Sigmoid colon (tissue), 4 donors: Measurements from ENCODE around the gene PCGF6.

Source experiments
- EP300 ChIP-seq, 4 donors: sonication (generic); formaldehyde crosslinking; IDR thresholded peaks; one replicate each; pipeline ENCODE4 v1.6.1; 2017; ENCODE audit warnings: antibody characterized with exemption in 4 of 4
- POLR2A ChIP-seq, 2 donors: fragments of 450-650 bp; IDR thresholded peaks; one replicate each; pipeline ENCODE4 v1.6.1; 2016; ENCODE audit warnings: antibody characterized with exemption in 2 of 2, mild to moderate bottlenecking in 2 of 2, moderate library complexity in 2 of 2
- TF ChIP-seq, protein P1 (sequence below), 4 experiments: fragments of 450-650 bp in 3 of 4; fragments of 200-600 bp in 1 of 4; IDR thresholded peaks; one replicate each; pipeline ENCODE4 v1.5.1; 2016 to 2019; ENCODE audit warnings: antibody characterized with exemption in 4 of 4, mild to moderate bottlenecking in 3 of 4, moderate library complexity in 2 of 4

DNA sequence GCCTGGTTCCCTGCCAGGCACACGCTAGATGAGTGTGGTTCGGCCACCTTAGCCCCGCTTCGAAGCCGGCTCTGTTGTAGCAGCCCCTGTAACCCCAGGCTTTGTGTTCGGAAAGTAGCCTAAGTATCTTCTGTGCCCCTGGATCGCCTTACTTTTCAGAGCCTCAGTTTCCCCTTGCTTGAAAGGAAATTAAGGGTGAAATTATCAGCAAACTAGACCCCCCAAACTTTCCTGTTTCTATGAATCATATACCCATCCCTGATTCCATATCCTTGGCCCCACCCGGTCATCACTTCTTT lies 45.8 kb upstream of the PCGF6 start:
- TF ChIP-seq, protein P1, sequence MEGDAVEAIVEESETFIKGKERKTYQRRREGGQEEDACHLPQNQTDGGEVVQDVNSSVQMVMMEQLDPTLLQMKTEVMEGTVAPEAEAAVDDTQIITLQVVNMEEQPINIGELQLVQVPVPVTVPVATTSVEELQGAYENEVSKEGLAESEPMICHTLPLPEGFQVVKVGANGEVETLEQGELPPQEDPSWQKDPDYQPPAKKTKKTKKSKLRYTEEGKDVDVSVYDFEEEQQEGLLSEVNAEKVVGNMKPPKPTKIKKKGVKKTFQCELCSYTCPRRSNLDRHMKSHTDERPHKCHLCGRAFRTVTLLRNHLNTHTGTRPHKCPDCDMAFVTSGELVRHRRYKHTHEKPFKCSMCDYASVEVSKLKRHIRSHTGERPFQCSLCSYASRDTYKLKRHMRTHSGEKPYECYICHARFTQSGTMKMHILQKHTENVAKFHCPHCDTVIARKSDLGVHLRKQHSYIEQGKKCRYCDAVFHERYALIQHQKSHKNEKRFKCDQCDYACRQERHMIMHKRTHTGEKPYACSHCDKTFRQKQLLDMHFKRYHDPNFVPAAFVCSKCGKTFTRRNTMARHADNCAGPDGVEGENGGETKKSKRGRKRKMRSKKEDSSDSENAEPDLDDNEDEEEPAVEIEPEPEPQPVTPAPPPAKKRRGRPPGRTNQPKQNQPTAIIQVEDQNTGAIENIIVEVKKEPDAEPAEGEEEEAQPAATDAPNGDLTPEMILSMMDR (IDR thresholded peaks at IDR 0.05): no peak
- TF ChIP-seq POLR2A (IDR thresholded peaks at IDR 0.05): no peak
- TF ChIP-seq EP300 (IDR thresholded peaks at IDR 0.05): no peak
